Measurements from ENCODE around the gene RRBP1. TPM values are rescaled to one million over a fixed set of nuclear protein-coding genes. Genes with fewer than 3 reads are reported as not detected.

Gene RRBP1
- total and polyA plus RNA-seq, 3 donors from 2014 or later, result 93.8 to 146 (median 144) TPM

GRCh38 chr20:17611540-17612286 lies 70.3 kb downstream of the RRBP1 start:
- Histone ChIP-seq H3K9me3 (no peaks in the 10 kb centered on the region), H3K4me1 (peaks cover 15% of the 10 kb centered on the region), H3K27me3 (no peaks in the 10 kb centered on the region), H3K27ac (peak overlapping the region in 1 of 2 donors; percentile 61), H3K4me3 (no peak overlapping the region), H3K36me3 (ENCODE audit: low read depth, missing control alignments) (no peaks in the 10 kb centered on the region)
- TF ChIP-seq CTCF (IDR thresholded peaks at IDR 0.05), result peak in 2 of 3 experiments; percentile 10 to 23
- no peak for TF ChIP-seq POLR2A (IDR thresholded peaks at IDR 0.05)
- DNase-seq, result no peak
- WGBS, 2 donors, result 70 to 74% methylated on average over 17 to 24 of the region's 26 CpGs
- intact Hi-C loops (cut with DNase I; ENCODE audit: low total_unique reads), result no loop called here

- peak overlapping the region in 1 of 2 donors; percentile 61 for H3K27ac ChIP-seq
- no peak overlapping the region for H3K4me3 ChIP-seq
- H3K4me1 ChIP-seq, result peaks cover 15% of the 10 kb centered on the region
- intact Hi-C loops (cut with DNase I; ENCODE audit: low total_unique reads), result no loop called here
- no peaks in the 10 kb centered on the region for H3K9me3 ChIP-seq
- no peaks in the 10 kb centered on the region for H3K36me3 ChIP-seq (ENCODE audit: low read depth, missing control alignments)
- TF ChIP-seq POLR2A (IDR thresholded peaks at IDR 0.05), result no peak
- TF ChIP-seq CTCF (IDR thresholded peaks at IDR 0.05), result peak in 1 of 3 experiments; percentile 15
- H3K27me3 ChIP-seq, result no peaks in the 10 kb centered on the region
- no peak for DNase-seq
- 62 to 64% methylated on average over 2 to 6 of the region's 6 CpGs for WGBS, 2 donors
Measured at GRCh38 chr20:17611290-17611539, 70.8 kb downstream of the RRBP1 start.

DNA sequence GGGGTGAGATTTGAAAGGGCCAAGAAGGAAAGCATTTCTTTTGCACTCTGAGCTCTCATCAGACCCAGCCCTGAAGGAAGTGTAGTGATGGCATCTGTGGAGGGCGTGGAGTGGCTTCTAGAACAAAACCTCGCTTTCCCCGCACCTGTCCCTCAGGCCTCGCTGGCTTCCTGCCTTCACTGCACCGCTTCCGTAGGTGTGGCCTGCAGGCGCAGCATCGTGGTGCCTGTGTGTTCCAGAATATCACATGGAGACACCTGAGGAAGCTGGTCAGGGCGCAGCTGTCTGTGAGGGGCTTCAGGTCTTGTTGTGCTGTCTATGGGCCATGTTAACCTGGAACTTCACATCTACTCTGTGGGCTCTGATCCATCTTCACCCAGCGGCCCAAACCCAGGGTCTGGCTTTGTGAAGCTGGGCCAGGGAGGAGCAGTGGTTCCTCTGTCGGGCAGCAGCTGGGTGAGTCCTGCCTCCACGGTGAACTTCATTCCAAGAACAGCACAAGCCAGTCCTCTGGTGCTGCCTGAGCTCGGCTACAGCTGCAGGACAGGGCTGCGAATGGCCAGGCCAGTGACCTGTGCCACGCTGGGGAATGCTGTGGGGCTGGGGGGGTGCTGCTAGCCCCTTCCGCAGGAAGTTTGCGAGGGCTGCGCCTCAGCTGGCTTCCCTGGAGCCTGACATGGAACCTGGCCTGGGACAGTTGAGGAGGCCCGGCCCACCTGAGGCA lies 71.3 kb downstream of the RRBP1 start:
- no peak for DNase-seq
- Histone ChIP-seq H3K27me3 (no peaks in the 10 kb centered on the region), H3K9me3 (no peaks in the 10 kb centered on the region), H3K4me1 (peaks cover 15% of the 10 kb centered on the region), H3K27ac (peak overlapping the region in 1 of 2 donors; percentile 61), H3K36me3 (ENCODE audit: low read depth, missing control alignments) (no peaks in the 10 kb centered on the region), H3K4me3 (no peak overlapping the region)
- TF ChIP-seq POLR2A (IDR thresholded peaks at IDR 0.05), result no peak
- no peak for TF ChIP-seq CTCF (IDR thresholded peaks at IDR 0.05)
- intact Hi-C loops (cut with DNase I; ENCODE audit: low total_unique reads), result no loop called here
- WGBS, 2 donors, result 86 to 88% methylated on average over 10 to 19 of the region's 19 CpGs

- no peak for DNase-seq
- Histone ChIP-seq H3K4me1 (peaks cover 15% of the 10 kb centered on the region), H3K27me3 (no peaks in the 10 kb centered on the region), H3K27ac (no peak overlapping the region), H3K9me3 (no peaks in the 10 kb centered on the region), H3K36me3 (ENCODE audit: low read depth, missing control alignments) (no peaks in the 10 kb centered on the region), H3K4me3 (no peak overlapping the region)
- intact Hi-C loops (cut with DNase I; ENCODE audit: low total_unique reads), result no loop called here
- no peak for TF ChIP-seq POLR2A (IDR thresholded peaks at IDR 0.05)
- TF ChIP-seq CTCF (IDR thresholded peaks at IDR 0.05), result no peak
- 79 to 83% methylated on average over 8 of the region's 8 CpGs for WGBS, 2 donors
Measured at GRCh38 chr20:17609811-17610377, 72.1 kb downstream of the RRBP1 start.
